ENCODE measurements around the gene PTPN3.

DNA sequence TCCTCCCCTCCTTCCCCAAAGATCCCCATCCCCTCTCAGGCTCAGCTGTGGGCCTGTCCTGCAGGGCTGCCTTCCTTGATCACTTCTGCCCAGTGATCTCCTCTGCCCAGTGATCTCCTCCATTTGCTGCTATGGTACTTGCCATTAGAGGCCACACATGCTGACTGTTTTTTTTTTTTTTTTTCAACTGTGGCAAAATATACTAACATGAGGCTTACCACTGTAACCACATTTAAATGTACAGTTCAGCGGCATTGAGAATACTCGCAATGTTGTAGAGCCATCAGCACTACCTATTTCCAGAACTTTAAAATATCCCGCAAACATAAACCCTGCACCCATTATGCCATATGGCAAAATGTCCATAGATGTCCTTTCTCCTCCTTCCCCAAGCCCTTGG is 115.5 kb downstream of the PTPN3 start:
- no peak for TF ChIP-seq CTCF (conservative IDR thresholded peaks at IDR 0.05)
- TF ChIP-seq ZFX (IDR thresholded peaks at IDR 0.05), result no peak

Measured in C4-2B (cell line).